ENCODE data around the gene FEZF2.
A peak's percentile ranks its signal among the peaks of the same experiment; 100 is the strongest.

The FEZF2 gene

DNA sequence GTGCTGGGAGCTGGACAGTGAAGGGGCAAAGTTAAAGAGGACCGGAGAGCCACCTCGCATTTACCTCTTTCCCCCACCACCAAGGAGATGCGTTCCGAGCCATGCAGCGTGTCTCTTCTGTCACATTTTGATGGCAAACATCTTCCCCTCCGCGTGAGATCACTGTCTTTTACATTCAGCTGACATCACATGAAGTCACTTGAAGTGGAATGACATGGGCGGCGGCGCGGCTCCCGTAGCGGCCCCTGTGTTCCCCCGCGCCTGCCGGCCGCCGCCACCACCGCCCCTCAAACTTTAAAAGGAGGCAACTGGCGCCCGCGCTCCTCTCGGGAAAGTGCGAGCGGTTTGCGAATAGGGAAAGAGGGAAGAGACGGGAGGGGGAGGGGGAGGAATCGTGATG, at the start of gene FEZF2:
FEZF2 (minus strand) TSS at position 336 of the 400 bp plus-strand sequence. CDS start 682 bp downstream, outside the sequence.
- no peak for DNase-seq (ENCODE audit: low spot score)

DNA sequence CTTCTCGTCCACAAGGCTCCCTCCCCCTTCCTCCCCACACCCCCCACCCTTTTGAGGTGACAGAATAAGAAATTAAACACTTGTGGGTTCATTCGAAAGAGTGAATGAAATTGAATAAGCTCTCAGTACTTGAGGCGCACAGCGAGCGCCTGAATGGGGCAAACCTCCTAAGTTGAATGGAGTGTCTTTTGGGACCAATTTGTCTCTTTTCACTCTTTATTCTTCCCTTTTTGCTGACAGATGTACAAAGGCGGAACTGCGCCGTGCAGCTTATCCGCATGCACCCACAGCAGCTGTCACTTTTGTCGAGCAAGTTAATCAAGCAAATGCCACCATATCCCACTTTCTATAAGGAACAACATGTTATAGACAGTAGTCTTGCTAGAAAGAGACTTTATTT, 47.9 kb upstream of the FEZF2 start:
- no peak for DNase-seq (ENCODE audit: low spot score)

- no peak for DNase-seq (ENCODE audit: low spot score)
These were observed 42.8 kb upstream of the FEZF2 start for GRCh38 chr3:62416144-62416543.

DNA sequence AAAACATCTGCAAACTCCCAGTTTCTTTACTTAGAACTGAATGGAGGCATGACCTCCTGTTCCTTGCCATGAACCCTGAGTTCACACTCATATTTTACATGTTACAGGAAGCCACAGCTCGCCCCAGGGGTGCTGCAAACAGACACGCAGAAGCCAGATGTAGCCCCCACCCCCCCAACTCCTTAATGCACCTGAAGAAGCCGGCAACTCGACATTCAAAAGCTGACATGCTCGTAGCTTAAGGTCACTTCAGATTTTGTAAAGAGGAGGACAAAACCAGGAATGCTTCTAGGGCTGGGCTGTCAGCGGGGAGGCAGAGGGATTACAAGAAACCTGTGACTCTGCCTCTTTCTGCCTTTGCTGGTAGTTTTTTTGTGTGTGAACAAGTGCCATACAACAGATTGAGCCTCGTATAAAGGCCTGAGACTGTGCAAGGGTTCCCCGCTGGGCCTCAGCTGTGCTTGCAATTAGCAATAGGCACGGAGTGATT, 42.0 kb upstream of the FEZF2 start:
- DNase-seq (ENCODE audit: low spot score), result peak; percentile 2

- DNase-seq (ENCODE audit: low spot score), result no peak
These were observed 41.4 kb upstream of the FEZF2 start for GRCh38 chr3:62414786-62415185.

- DNase-seq (ENCODE audit: low spot score), result no peak
These were observed 40.3 kb upstream of the FEZF2 start for GRCh38 chr3:62413687-62414086.

- DNase-seq (ENCODE audit: low spot score), result no peak
These were observed 33.6 kb upstream of the FEZF2 start for GRCh38 chr3:62406945-62407344.

DNA sequence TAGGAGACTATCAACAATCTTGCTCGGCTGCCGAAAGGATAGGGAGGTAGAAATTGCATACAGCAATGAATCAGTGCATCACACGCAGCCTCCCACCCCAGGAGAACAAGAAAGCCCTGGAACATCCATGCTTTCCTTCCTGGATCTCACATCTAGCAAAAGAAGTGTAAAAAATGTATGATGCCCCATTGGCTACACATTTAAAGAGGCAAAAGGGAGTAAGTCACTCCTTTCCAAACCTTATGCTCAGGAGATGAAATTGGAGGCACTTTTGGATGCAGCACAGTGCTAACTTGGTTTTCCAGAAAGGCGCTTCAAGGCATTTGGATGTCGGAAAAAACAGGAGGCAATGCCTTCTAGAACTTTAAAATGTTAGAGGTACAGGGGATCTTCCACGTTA, 32.2 kb upstream of the FEZF2 start:
- no peak for DNase-seq (ENCODE audit: low spot score)

DNA sequence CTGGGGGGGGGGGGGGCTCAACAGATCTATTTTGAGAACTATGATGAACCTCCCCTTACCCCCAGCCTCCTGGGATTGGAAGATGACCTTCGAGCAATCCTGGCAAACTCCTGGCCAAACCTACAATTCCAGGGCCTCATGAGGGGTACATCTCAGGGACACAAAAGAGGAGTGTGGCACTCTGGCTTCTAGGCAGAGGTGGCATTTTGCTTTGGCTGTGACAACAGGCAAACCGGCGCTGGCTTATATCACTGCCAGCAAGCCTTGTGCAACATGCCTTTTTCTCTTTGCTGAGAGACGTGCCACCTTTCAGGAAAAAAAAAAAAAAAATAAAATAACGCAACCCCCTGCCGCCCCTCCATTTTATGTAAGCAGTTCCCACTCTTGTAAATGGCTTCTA, 31.8 kb upstream of the FEZF2 start:
- no peak for DNase-seq (ENCODE audit: low spot score)

GRCh38 chr3:62404321-62404720, 31.0 kb upstream of the FEZF2 start:
- DNase-seq (ENCODE audit: low spot score), result no peak

- DNase-seq (ENCODE audit: low spot score), result no peak
These were observed 30.4 kb upstream of the FEZF2 start for GRCh38 chr3:62403765-62404164.

DNA sequence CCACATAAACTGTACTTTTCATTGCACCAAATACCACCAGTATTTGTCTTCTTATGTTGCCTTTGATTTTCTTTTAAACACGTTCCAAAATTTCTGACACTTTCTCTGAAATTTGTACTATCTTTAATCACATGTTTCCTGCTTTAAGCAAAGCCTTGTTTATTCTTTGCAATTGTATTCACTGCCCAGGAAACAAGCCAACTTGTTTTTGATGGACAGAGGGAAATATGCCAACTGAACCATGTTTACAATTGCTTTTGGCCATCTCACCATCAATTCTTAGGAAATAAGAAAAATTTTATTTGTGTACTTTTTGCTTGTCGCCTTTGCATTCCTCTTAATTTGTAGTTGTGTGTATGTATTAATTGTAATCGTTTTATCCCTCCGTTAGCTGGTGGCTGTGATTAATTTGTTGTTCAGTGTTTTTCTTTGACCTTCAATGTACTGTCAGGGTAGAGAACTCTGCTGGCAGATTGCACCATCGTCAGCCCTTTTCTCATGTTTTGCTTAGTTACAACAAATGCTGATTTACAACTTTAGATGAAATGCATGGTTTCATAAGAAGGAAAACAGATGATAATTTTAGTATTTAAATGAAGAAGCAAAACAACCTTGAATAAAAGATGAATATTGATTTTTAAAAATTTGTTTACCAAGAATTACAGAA, 19.4 kb upstream of the FEZF2 start:
- DNase-seq (ENCODE audit: low spot score), result no peak

GRCh38 chr3:62387251-62387650, 13.9 kb upstream of the FEZF2 start:
- no peak for DNase-seq (ENCODE audit: low spot score)

- DNase-seq (ENCODE audit: low spot score), result no peak
These were observed 6.0 kb upstream of the FEZF2 start for GRCh38 chr3:62379321-62379798.

- DNase-seq (ENCODE audit: low spot score), result no peak
These were observed 5.6 kb upstream of the FEZF2 start for GRCh38 chr3:62378921-62379320.

DNA sequence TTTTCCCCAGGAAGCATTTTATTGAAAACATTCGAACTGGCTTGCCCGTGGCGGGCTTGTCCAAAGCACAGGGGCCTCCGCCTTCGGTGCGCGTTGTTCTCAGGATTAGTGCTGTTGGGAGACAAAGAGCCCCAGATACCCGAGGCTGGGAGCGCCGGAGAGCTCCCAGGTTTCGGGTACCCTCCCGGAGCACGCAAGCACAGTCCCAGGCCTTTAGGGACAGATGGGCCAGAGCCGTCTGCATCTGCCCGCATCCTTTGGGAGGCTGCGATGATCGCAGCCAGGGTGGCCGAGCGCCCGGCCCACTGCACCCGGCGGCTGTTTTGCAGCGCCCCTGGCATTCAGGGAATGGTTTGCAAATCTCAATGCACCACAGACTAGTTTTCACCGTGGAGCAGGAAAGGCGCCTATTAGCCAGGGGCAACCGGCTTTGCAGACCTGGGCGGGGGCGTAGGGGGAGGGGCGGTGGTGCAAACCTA, 5.0 kb upstream of the FEZF2 start:
- DNase-seq (ENCODE audit: low spot score), result no peak

DNA sequence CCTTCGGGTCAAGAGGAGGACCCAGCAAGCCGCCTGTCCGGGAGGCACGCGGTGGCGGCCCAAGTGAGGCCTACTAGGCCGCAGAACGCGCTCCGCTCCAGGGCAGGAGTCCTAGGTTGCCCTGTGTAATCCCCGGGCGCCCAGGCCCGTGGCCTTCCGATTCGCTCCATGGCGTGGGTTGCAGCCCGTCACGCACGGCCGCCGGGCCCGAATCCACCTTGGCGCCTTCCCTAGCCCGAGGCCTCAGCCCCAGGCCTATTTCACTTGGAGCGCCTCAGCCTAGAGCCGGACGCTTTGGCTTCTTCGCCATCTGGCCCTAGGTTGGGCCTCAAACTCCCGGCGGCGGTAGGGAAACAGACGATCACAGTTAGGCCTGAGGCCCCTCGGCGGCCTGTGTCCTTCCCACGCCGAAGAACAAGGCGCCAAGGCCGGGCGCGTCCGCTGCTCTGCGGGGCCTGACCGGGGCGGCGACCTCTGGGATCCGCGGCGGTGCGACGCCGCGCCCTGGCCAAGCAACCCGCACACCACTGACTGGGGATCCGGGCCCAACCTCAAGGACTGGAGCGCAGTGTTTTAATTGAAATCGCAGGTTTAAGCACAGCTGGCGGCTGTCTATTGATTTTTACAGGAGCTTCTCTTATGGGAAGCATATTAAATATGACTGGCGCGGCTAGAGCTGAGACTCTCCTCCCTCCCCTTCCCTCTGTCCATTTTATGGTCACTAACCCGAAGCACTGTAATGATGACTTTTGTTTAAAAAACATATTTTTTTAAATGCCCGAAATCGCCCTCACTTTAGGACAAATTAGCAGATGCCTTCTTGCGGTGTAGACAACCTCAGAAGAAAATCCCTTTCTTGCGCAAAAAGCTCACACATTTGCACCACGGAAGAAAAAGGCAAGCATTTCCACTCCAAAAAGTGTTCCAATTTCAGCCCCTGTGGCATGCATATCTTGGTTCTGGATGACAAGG, 3.8 kb upstream of the FEZF2 start:
- DNase-seq (ENCODE audit: low spot score), result no peak

- no peak for DNase-seq (ENCODE audit: low spot score)
These were observed 3.0 kb upstream of the FEZF2 start for GRCh38 chr3:62376454-62376720.

GRCh38 chr3:62375655-62376453, 2.5 kb upstream of the FEZF2 start:
- DNase-seq (ENCODE audit: low spot score), result no peak

DNA sequence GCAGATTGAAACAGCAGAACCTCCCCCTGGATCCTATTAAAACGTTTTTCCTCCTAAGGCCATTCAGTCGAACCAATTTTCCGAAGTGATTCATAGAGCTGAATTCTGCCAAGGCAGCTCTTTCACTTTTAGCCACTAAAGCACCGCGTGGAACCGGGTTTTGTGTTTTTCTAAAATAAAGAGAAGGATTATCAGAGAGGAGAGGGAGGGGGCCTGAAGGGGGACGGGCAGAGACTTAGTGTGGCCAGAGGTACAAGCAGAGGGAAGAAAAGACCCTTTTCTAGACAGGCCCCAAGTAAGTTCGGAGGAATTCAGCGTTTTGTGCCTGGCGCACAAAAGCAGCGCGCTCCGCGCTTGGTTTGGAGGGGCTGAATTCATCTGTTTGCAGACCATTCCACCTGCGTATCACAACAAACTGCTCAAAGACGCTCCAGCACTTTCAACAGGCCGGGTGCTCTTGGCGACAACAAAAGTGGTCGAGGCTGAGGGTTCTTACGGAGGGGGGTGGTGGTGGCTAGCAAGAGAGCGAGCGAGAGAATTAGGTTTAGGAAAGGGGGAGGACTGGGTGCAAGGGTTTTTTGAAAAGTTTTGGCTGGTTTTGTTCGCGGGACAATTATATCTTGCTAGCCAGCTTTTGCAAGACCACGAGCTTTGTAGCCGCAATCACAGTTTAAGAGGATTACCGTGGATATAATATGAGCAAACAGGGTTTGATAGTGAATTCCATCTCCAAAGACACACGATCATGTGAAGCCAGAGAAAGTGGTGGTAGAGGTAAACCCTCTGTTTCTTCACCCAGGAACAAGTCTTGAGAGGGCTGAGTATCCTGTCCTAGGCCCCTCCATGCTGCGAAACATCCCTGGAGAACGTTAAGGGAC, 1.2 kb upstream of the FEZF2 start:
- no peak for DNase-seq (ENCODE audit: low spot score)

DNA sequence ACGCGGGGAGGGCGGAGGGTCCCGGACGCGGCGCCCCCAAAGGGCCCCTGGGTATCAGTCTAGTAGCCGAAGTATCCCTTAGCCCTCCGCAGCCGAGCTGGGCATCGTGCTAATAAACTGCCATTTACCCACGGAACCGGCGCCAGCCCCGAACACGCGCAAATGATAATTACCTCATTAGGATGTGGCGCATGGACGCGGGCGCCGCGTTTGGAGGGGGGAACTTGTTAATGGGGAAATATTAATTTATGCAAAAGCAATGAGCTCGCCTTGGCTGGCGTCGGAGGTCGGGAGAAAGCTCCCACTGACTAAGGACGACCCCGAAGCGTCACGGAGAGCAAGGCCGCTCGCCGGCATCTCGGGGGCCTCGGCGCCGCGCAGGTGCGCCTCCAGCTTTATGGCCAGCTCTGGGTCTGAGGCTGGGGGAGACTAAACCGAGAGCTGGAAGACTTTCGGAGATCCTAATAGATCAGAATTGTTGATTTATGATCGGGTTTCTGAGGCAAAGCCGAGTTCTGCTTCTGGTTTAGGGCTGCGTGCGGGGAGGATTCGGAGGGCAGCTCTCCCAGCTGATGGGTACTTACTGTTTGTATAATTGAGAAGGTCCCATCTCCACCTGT, 474 bp upstream of the FEZF2 start:
- DNase-seq (ENCODE audit: low spot score), result no peak

All from NAMALWA (cell line).